GM10266 (cell line): ENCODE measurements around the gene OSGIN1.

ENCODE experiments used
- DNase-seq: peaks from one replicate; pipeline ENCODE4 v3.0.0; 2012; ENCODE audit errors: extremely low spot score
- TF ChIP-seq, protein P1 (sequence below): IDR thresholded peaks from 2 replicates; pipeline ENCODE4 v1.5.1; 2012; ENCODE audit warnings: mild to moderate bottlenecking, low read depth; ENCODE audit not compliant: control insufficient read depth, insufficient read depth; ENCODE audit errors: missing control alignments

Gene OSGIN1

DNA sequence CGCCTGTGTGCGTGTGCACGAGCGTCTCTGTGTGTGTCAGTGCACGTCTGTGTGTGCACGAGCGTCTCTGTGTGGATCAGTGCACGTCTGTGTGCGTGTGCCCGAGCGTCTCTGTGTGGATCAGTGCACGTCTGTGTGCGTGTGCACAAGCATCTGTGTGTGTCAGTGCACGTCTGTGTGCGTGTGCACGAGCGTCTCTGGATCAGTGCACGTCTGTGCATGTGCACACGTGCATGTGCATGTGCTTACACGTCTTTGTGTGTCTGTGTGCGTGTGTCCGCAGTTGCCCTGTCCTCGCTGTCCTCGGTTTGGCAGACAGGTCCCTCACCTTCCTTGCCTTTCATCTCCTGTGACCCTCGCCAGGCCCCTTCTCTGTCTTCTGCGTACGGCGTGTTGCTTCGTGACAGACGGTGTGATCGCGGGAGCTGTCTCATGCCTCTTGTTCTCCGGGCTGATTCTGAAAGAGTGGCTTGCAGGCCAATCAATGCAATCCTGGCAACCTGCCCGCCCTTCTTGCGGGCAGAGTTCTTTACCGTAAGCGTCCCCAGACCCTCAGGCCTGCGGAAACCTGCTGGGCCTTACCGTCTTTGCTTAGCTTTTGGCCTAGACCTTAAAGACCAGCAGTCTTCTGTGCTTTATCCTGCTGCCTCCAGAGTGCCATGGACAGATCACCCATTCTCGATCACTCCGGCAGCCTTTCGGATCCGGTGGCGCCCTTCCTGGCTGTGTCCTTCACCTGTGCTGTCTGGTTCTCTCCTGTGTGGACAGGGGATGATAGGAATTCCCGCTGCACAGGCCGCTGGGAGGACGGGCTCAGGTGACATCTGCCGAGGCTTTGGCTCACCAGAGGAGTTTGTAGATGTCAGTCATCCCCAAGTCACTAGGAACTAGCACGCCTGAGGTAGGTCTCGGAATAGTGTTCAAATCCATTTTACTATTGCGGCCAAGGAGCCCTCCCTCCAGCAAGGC, 35.6 kb upstream of the OSGIN1 start:
- DNase-seq, result no peak
- TF ChIP-seq, protein P1, sequence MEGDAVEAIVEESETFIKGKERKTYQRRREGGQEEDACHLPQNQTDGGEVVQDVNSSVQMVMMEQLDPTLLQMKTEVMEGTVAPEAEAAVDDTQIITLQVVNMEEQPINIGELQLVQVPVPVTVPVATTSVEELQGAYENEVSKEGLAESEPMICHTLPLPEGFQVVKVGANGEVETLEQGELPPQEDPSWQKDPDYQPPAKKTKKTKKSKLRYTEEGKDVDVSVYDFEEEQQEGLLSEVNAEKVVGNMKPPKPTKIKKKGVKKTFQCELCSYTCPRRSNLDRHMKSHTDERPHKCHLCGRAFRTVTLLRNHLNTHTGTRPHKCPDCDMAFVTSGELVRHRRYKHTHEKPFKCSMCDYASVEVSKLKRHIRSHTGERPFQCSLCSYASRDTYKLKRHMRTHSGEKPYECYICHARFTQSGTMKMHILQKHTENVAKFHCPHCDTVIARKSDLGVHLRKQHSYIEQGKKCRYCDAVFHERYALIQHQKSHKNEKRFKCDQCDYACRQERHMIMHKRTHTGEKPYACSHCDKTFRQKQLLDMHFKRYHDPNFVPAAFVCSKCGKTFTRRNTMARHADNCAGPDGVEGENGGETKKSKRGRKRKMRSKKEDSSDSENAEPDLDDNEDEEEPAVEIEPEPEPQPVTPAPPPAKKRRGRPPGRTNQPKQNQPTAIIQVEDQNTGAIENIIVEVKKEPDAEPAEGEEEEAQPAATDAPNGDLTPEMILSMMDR, result no peak

DNA sequence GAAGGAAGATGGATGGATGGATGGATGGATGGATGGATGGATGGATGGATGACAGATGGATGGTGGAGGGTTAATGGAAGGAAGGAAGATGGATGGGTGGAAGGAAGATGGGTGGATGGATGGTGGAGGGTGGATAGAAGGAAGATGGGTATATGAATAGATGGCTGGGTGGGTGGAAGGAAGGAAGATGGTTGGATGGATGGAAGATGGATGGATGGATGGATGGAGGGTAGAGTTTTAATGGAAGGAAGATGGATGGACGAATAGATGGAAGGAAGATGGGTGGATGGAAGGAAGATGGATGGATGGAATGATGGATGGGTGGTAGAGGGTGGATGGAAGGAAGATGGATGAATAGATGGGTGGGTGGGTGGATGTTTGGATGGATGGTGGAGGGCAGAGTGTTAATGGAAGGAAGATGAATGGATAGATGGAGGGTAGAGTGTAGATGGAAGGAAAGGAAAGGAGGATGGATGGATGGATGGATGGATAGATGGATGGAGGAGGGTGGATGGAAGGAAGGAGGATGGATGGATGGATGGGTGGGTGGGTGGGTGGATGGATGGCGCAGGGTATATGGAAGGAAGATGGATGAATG, 32.0 kb upstream of the OSGIN1 start:
- TF ChIP-seq, protein P1, result no peak

DNA sequence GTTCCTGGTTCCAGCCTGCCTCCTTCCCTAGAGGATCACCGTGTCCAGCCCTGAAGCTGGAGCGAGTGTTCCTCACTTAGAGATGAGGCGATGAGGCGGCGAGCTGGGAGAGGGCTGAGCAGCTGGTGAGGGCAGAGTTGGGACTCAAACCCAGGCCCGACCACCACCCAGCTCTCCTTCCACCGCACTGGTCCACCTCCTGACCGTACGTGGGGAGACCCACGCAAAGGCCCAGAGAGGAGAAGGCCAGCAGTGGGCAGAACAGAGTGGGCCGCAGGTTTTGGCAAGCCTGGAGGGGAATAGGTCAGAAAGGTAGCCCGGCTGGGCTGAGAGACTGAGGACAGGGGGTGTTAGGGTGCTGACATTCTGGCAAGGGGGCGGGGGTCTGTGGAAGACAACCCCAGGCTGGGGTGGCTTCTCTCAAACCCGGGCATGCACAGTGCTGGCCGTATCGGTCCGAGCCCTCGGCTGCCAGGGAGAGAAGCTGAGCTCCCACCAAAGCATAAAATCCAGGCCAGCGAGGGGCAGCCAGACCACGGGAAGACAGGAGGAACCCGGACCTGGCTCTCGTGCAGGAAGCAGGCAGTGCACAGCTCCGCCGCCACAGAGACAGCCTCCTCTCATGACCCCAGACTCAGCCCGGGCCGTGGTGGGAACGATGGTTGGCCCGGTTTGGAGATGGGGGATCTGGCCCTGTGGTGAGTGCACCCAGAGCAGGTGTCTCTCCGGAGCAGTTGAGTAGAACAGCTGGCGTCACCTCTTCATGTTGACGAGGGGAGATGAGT, 29.3 kb upstream of the OSGIN1 start:
- no peak for DNase-seq
- TF ChIP-seq, protein P1, result no peak

More for the DNA sequence above, 32.0 kb upstream of the OSGIN1 start:
- DNase-seq, result no peak

GRCh38 chr16:83924686-83925085, 28.4 kb upstream of the OSGIN1 start:
- TF ChIP-seq, protein P1, result no peak

GRCh38 chr16:83925095-83925905, 27.7 kb upstream of the OSGIN1 start:
- DNase-seq, result no peak
- TF ChIP-seq, protein P1, result no peak

More at GRCh38 chr16:83924686-83925085, 28.4 kb upstream of the OSGIN1 start:
- DNase-seq, result no peak

DNA sequence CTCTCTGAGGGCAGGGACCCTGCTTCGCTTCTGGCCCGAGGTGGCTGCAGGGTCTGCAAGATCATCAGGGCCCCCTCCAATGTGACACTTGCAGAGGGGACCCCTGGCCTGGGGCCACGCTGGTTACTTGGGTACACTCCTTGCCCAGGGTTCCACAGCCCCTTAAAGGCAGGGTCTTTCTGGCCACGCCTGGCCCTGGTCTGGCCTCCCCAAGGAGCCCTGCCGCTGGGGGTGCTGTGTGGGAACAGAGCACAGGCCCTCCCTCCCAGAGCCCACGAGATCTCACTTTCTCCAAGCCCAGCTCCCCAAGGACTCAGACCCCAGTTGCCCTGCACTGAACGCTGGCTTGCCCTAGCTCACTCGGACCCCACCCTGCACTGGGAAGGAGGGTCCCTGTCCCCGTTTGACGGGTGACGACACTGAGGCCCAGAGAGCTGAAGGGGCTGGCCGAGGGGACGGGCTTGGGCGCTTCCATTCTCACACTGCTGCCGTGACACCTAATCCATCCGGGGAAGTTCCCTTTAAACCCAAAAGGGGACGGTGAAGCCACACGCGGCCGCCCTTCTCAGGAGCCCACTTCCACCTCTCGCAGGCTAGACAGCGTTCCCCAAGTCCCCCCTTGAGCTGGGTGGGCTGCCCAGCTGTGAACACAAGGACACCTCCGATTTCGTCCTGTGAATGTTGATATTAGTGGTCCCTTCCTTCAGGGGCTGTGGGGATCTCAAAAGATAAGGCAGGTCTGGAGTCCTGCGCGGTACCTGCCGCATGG, 26.9 kb upstream of the OSGIN1 start:
- DNase-seq, result no peak
- TF ChIP-seq, protein P1, result no peak
